GM06990 (cell line): ENCODE results near the gene SPSB4.

Experiments
- DNase-seq: peaks from one replicate; pipeline ENCODE4 v3.0.0-alpha.2; 2011; ENCODE audit not compliant: insufficient read length; ENCODE audit errors: extremely low read depth
- H3K27me3 ChIP-seq: replicated peaks from 2 replicates; pipeline ENCODE4 v1.6.0; 2011; ENCODE audit warnings: low read length; ENCODE audit not compliant: control insufficient read depth, insufficient read depth
- H3K36me3 ChIP-seq: 2 replicates; pipeline ENCODE4 v1.5.1; 2011; ENCODE audit warnings: low read length; ENCODE audit not compliant: control insufficient read depth, insufficient read depth
- H3K4me3 ChIP-seq: replicated peaks from 2 replicates; pipeline ENCODE4 v1.5.1; 2011; ENCODE audit warnings: low read depth, mild to moderate bottlenecking, control low read depth, low read length
- TF ChIP-seq, protein P1 (sequence below): IDR thresholded peaks from 2 replicates; pipeline ENCODE4 v1.5.1; 2011; ENCODE audit warnings: low read length, control low read depth, mild to moderate bottlenecking, inconsistent platforms; ENCODE audit not compliant: insufficient read depth, poor library complexity, severe bottlenecking

SPSB4 gene

DNA sequence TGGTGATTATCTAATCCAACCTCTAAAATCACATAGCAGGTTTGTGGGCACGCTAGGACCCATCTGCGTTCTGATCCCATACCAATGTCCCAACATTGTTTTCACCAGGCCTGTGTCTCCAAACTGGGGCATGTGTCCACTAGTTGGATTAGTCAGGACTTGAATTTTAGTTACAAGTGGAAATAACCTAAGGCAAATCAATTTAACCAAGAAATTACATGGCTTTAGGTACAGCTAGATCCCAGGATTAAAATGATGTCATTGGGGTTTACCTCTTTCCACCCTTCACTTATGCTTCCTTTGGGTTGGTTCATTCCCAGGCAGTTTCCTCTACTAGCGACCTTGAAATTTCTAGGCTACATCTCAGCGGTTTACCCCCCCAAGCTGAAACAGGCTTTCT lies 133.3 kb downstream of the SPSB4 start:
- Histone ChIP-seq H3K36me3 (no peaks in the 10 kb centered on the region), H3K27me3 (no peaks in the 10 kb centered on the region; the same call in none of the 2 replicates), H3K4me3 (no peak overlapping the region)
- TF ChIP-seq, protein P1, sequence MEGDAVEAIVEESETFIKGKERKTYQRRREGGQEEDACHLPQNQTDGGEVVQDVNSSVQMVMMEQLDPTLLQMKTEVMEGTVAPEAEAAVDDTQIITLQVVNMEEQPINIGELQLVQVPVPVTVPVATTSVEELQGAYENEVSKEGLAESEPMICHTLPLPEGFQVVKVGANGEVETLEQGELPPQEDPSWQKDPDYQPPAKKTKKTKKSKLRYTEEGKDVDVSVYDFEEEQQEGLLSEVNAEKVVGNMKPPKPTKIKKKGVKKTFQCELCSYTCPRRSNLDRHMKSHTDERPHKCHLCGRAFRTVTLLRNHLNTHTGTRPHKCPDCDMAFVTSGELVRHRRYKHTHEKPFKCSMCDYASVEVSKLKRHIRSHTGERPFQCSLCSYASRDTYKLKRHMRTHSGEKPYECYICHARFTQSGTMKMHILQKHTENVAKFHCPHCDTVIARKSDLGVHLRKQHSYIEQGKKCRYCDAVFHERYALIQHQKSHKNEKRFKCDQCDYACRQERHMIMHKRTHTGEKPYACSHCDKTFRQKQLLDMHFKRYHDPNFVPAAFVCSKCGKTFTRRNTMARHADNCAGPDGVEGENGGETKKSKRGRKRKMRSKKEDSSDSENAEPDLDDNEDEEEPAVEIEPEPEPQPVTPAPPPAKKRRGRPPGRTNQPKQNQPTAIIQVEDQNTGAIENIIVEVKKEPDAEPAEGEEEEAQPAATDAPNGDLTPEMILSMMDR: no peak
- DNase-seq: no peak

DNA sequence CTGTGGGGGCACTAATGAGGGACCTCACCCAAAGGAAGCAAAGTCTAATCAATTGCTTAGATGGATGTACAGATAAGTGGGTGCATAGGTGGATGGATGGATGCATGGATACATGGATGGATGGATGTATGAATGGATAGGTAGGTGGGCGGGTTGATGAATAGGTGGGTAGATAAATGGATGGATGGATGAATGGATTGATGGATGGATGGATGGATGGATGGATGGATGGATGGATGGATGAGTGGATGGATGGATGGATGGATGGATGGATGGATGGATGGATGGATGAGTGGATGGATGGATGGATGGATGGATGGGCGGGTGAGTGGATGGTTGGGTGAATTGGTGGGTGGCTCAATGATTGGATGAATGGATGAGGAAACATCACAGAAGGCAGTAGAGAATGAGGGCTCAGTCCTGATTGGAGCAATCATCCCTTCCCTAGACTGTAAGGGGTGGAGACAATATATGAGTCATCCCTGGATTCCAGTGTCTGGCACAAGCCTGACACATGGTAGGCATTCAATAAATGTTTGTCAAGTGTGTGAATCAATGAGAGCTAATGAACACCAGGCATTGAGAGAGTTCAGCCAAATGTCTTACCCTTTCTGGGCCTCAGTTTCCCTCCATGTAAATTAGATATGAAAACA lies 140.1 kb downstream of the SPSB4 start:
- DNase-seq: no peak
- H3K4me3 ChIP-seq: no peak overlapping the region
- no peaks in the 10 kb centered on the region for H3K36me3 ChIP-seq
- TF ChIP-seq, protein P1: no peak
- H3K27me3 ChIP-seq: no peaks in the 10 kb centered on the region; the same call in none of the 2 replicates

DNA sequence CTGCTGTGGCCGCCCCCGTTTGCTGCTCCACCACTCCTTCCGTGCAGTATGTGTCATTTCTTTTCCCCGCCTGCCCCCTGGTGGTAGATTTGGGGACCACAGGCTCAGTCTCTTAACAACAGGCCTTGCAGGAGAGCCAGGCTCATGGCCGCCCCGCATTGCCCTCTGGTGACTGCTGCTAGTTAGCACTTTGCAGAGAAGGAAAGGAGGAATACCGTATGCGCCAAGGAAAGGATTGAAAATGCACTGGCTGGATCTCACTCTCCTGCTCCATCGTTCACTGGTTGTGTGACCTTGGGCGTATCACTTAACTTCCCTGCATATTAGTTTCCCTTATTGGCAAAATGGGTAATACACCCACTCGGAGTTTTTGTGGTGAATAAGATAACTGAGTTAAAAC lies 141.2 kb downstream of the SPSB4 start:
- H3K4me3 ChIP-seq: no peak overlapping the region
- peak; percentile 65 for DNase-seq
- no peaks in the 10 kb centered on the region for H3K27me3 ChIP-seq
- H3K36me3 ChIP-seq: no peaks in the 10 kb centered on the region
- TF ChIP-seq, protein P1: peak; percentile 98

DNA sequence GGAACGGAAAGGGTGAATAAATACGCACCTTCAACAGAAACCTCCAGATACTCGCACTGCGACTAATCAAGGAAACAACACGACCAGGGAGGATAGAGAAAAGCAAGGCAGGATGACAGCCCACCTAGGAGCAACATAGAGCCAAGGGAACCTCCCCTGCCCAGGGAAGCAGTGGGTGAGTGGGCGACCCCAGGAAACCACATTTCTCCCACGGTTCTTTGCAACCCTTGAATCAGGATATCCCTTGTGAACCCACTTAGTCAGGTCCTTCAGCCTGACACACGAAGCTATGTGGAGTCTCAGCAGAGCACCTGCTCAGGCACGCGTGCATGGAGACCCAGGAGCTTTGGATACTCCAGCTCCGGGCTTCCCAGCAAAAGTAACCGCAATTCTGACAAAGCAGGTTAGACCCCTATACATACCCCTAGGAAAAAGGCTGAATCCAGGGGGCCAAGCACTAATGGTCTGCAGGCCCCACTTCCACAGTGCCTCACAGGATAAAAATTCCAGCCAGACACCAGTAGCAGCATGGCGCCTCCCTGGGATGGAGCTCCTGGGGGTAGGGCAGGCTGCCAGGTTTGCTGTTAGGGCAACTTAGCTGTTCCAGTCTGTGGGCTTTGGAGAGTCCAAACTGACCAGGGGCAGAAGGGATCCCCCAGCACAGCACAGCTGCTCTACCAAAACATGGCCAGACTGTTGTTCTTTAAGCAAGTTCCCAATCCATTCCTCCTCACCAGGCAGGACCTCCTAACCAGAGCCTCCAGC lies 142.1 kb downstream of the SPSB4 start:
- H3K36me3 ChIP-seq: no peaks in the 10 kb centered on the region
- no peak overlapping the region for H3K4me3 ChIP-seq
- DNase-seq: no peak
- TF ChIP-seq, protein P1: no peak
- H3K27me3 ChIP-seq: no peaks in the 10 kb centered on the region
